WTC11 (cell line): ENCODE data around the gene ATP5F1D. TPM values are rescaled to one million over a fixed set of nuclear protein-coding genes. Genes with fewer than 3 reads are reported as not detected.

Source experiments
- ATAC-seq: fragments of 200-7000 bp; cut with Tn5 transposase; 2 replicates; pipeline ENCODE4 v1.10.0; 2021; ENCODE audit warnings: mild to moderate bottlenecking, moderate library complexity
- CTCF ChIA-PET: fragments of 300-600 bp; sonication (Branson Sonifier 250); formaldehyde crosslinking; loops from one replicate; lab custom pipeline; 2021; ENCODE audit warnings: antibody characterized with exemption; lab: Charles Lee
- POLR2A ChIA-PET: fragments of 350-600 bp; sonication (Branson Sonifier 250); formaldehyde crosslinking; loops from one replicate; lab custom pipeline; 2021; ENCODE audit warnings: antibody characterized with exemption; lab: Charles Lee
- DNase-seq: peaks from one replicate; pipeline ENCODE4 v3.0.0; 2021; ENCODE audit warnings: low spot score
- H3K27ac Mint-ChIP-seq: 2 replicates; pipeline ENCODE4 v1.8.0; 2021; ENCODE audit warnings: mixed read lengths
- H3K27me3 Mint-ChIP-seq: 2 replicates; pipeline ENCODE4 v1.8.0; 2021; ENCODE audit warnings: low read depth, mild to moderate bottlenecking, moderate library complexity, mixed read lengths
- H3K36me3 Mint-ChIP-seq: 2 replicates; pipeline ENCODE4 v1.8.0; 2021; ENCODE audit warnings: mixed read lengths
- H3K4me1 Mint-ChIP-seq: 2 replicates; pipeline ENCODE4 v1.8.0; 2022; ENCODE audit warnings: mixed read lengths
- H3K4me3 Mint-ChIP-seq: 2 replicates; pipeline ENCODE4 v1.8.0; 2021; ENCODE audit warnings: mild to moderate bottlenecking, moderate library complexity, mixed read lengths
- H3K9me3 Mint-ChIP-seq: 2 replicates; pipeline ENCODE4 v1.8.0; 2021; ENCODE audit warnings: mixed read lengths
- CBFB ChIP-seq: sonication (generic); formaldehyde crosslinking; IDR thresholded peaks from 2 replicates; pipeline ENCODE4 v1.8.1; 2022; ENCODE audit warnings: mild to moderate bottlenecking, low read depth, missing genetic modification reagents
- CREB1 ChIP-seq: sonication (generic); formaldehyde crosslinking; IDR thresholded peaks from 2 replicates; pipeline ENCODE4 v1.8.0; 2023; ENCODE audit warnings: mild to moderate bottlenecking, missing genetic modification reagents
- CREM ChIP-seq: sonication (generic); formaldehyde crosslinking; IDR thresholded peaks from 2 replicates; pipeline ENCODE4 v1.8.1; 2022; ENCODE audit warnings: mild to moderate bottlenecking, missing genetic modification reagents, moderate library complexity
- FOXP4 ChIP-seq: sonication (generic); formaldehyde crosslinking; IDR thresholded peaks from 2 replicates; pipeline ENCODE4 v1.8.0; 2022; ENCODE audit warnings: mild to moderate bottlenecking, missing genetic modification reagents
- GRHL2 ChIP-seq: fragments of 250-450 bp; sonication (Bioruptor Pico); IDR thresholded peaks from 2 replicates; pipeline ENCODE4 v1.8.0; 2022; ENCODE audit warnings: mild to moderate bottlenecking, moderate library complexity; ENCODE audit not compliant: insufficient replicate concordance, severe bottlenecking
- HMGA2 ChIP-seq: fragments of 250-450 bp; sonication (Bioruptor Pico); IDR thresholded peaks from 2 replicates; pipeline ENCODE4 v1.4.0; 2021; ENCODE audit warnings: mild to moderate bottlenecking, moderate library complexity
- IRF1 ChIP-seq: sonication (generic); formaldehyde crosslinking; IDR thresholded peaks from 2 replicates; pipeline ENCODE4 v1.8.0; 2023; ENCODE audit warnings: missing genetic modification reagents
- MYBL2 ChIP-seq: sonication (generic); formaldehyde crosslinking; IDR thresholded peaks from 2 replicates; pipeline ENCODE4 v1.8.1; 2023; ENCODE audit warnings: mild to moderate bottlenecking, moderate library complexity, missing genetic modification reagents
- NFATC4 ChIP-seq: fragments of 250-450 bp; sonication (Bioruptor Pico); IDR thresholded peaks from 2 replicates; pipeline ENCODE4 v1.9.0; 2021; ENCODE audit warnings: mild to moderate bottlenecking
- NFE2L1 ChIP-seq: sonication (generic); formaldehyde crosslinking; IDR thresholded peaks from 2 replicates; pipeline ENCODE4 v1.8.1; 2023; ENCODE audit warnings: missing genetic modification reagents
- NR2C2 ChIP-seq: sonication (generic); formaldehyde crosslinking; IDR thresholded peaks from 2 replicates; pipeline ENCODE4 v1.8.0; 2022; ENCODE audit warnings: mild to moderate bottlenecking, missing genetic modification reagents
- OVOL2 ChIP-seq: fragments of 250-450 bp; sonication (Bioruptor Pico); IDR thresholded peaks from 2 replicates; pipeline ENCODE4 v1.9.0; 2021; ENCODE audit warnings: mild to moderate bottlenecking, borderline replicate concordance
- SMAD3 ChIP-seq: sonication (generic); formaldehyde crosslinking; IDR thresholded peaks from 2 replicates; pipeline ENCODE4 v1.8.0; 2022; ENCODE audit warnings: missing genetic modification reagents, mild to moderate bottlenecking, borderline replicate concordance
- USF2 ChIP-seq: sonication (generic); formaldehyde crosslinking; IDR thresholded peaks from 2 replicates; pipeline ENCODE4 v1.8.1; 2023; ENCODE audit warnings: mild to moderate bottlenecking, missing genetic modification reagents, moderate library complexity
- ZNF317 ChIP-seq: sonication (generic); formaldehyde crosslinking; IDR thresholded peaks from 2 replicates; pipeline ENCODE4 v1.8.1; 2023; ENCODE audit warnings: low read depth, mild to moderate bottlenecking, moderate library complexity, missing genetic modification reagents, borderline replicate concordance
- ZNF512 ChIP-seq: sonication (generic); formaldehyde crosslinking; IDR thresholded peaks from 2 replicates; pipeline ENCODE4 v1.8.1; 2022; ENCODE audit warnings: missing genetic modification reagents, borderline replicate concordance
- ZNF532 ChIP-seq: fragments of 250-450 bp; sonication (Bioruptor Pico); IDR thresholded peaks from 2 replicates; pipeline ENCODE4 v1.9.0; 2021; ENCODE audit warnings: mild to moderate bottlenecking, borderline replicate concordance
- total RNA-seq: library from RNA; stranded (reverse); gene quantifications from 3 replicates; pipeline ENCODE4 v1.2.3, GENCODE V29; 2021

ATP5F1D gene
- total RNA-seq, 1 experiment from 2014 or later = 277 TPM

GRCh38 chr19:1218751-1219567 is 22.6 kb upstream of the ATP5F1D start:
- Mint-ChIP-seq H3K27me3 (no peaks in the 10 kb centered on the region), H3K27ac (no peak overlapping the region), H3K4me3 (no peak overlapping the region), H3K4me1 (peaks cover 22% of the 10 kb centered on the region), H3K9me3 (no peaks in the 10 kb centered on the region), H3K36me3 (peaks cover 3% of the 10 kb centered on the region; the same call in 1 of the 2 replicates)
- DNase-seq (no peak), ATAC-seq (no peak)
- TF ChIP-seq CREM (CRISPR knock-in tag) = no peak
- TF ChIP-seq CBFB (CRISPR knock-in tag) = no peak
- no peak for TF ChIP-seq NR2C2 (CRISPR knock-in tag)
- TF ChIP-seq HMGA2 (CRISPR knock-in tag) = no peak
- TF ChIP-seq ZNF512 (CRISPR knock-in tag) = no peak
- TF ChIP-seq NFE2L1 (CRISPR knock-in tag) = no peak
- TF ChIP-seq ZNF317 (CRISPR knock-in tag) = no peak
- TF ChIP-seq GRHL2 (CRISPR knock-in tag) = no peak
- no peak for TF ChIP-seq SMAD3 (CRISPR knock-in tag)
- TF ChIP-seq CREB1 = no peak
- TF ChIP-seq IRF1 (CRISPR knock-in tag) = no peak
- TF ChIP-seq NFATC4 (CRISPR knock-in tag) = no peak
- no peak for TF ChIP-seq FOXP4
- ChIA-PET POLR2A (no interaction called here), CTCF (interaction anchor here (0.6 to 2.6 kb wide), 13 partner anchors 9 to 195 kb away, joined by 3 to 28 read pairs (median 5); partner anchors contain the start of gene CBARP)

- Mint-ChIP-seq H3K4me3 (no peak overlapping the region), H3K27me3 (no peaks in the 10 kb centered on the region), H3K4me1 (peaks cover 17% of the 10 kb centered on the region), H3K27ac (no peak overlapping the region), H3K9me3 (no peaks in the 10 kb centered on the region), H3K36me3 (peaks cover 3% of the 10 kb centered on the region; the same call in 1 of the 2 replicates)
- no peak for ATAC-seq
- DNase-seq = no peak
- CTCF ChIA-PET = interaction anchor here (0.6 to 4.0 kb wide), 9 partner anchors 8 to 155 kb away, joined by 3 to 26 read pairs (median 4); partner anchors contain the start of genes ARHGAP45 and CIRBP
- no peak for TF ChIP-seq OVOL2 (CRISPR knock-in tag)
- no peak for TF ChIP-seq FOXP4
- TF ChIP-seq USF2 = no peak
- no peak for TF ChIP-seq ZNF532 (CRISPR knock-in tag)
- no peak for TF ChIP-seq MYBL2 (CRISPR knock-in tag)
- POLR2A ChIA-PET = no interaction called here
Measured at GRCh38 chr19:1219786-1220476, 21.6 kb upstream of the ATP5F1D start.
